HG03095 (cell line): ENCODE results near the gene GADD45GIP1.
"Not testable (repeated sequence)": the region's sequence is repeated elsewhere in the genome, so short reads cannot be mapped to it uniquely, and the experiment has no call there.

ENCODE experiments used
- ATAC-seq: cut with Tn5 transposase; IDR thresholded peaks from one replicate; pipeline ENCODE4 v1.9.1; 2021; ENCODE audit warnings: moderate library complexity; ENCODE audit not compliant: unreplicated experiment

GADD45GIP1 gene

GRCh38 chr19:12944104-12944674 is 12.8 kb downstream of the GADD45GIP1 start:
- ATAC-seq, result no peak

- no peak for ATAC-seq
Measured at GRCh38 chr19:12943437-12944044, 13.5 kb downstream of the GADD45GIP1 start.

- no peak for ATAC-seq
Measured at GRCh38 chr19:12940897-12941296, 16.1 kb downstream of the GADD45GIP1 start.

GRCh38 chr19:12939975-12940423 is 17.0 kb downstream of the GADD45GIP1 start:
- ATAC-seq, result no peak

GRCh38 chr19:12938779-12939601 is 18.0 kb downstream of the GADD45GIP1 start:
- no peak for ATAC-seq

GRCh38 chr19:12937927-12938778 is 18.9 kb downstream of the GADD45GIP1 start, which contains the start of gene CALR:
Gene CALR (plus strand): TSS chr19:12938609. CDS start chr19:12938680, 71 bp downstream.
- peak; percentile 77 for ATAC-seq

- ATAC-seq, result no peak
Measured at GRCh38 chr19:12937093-12937926, 19.7 kb downstream of the GADD45GIP1 start.

- no peak for ATAC-seq
Measured at GRCh38 chr19:12936582-12936981, 20.4 kb downstream of the GADD45GIP1 start.

- no peak for ATAC-seq
Measured at GRCh38 chr19:12935071-12935470, 22.0 kb downstream of the GADD45GIP1 start.

GRCh38 chr19:12933287-12934072 is 23.5 kb downstream of the GADD45GIP1 start, which contains the start of gene FARSA:
Gene FARSA (minus strand): TSS chr19:12933711. CDS start chr19:12933696, 15 bp downstream.
- ATAC-seq, result no peak

GRCh38 chr19:12932392-12933286 is 24.4 kb downstream of the GADD45GIP1 start:
- ATAC-seq, result no peak

GRCh38 chr19:12930002-12930645 is 26.9 kb downstream of the GADD45GIP1 start:
- ATAC-seq, result no peak

- no peak for ATAC-seq
Measured at GRCh38 chr19:12924621-12925310, 32.3 kb downstream of the GADD45GIP1 start.

GRCh38 chr19:12922959-12923358 is 34.1 kb downstream of the GADD45GIP1 start:
- ATAC-seq, result no peak

GRCh38 chr19:12921047-12921446 is 36.0 kb downstream of the GADD45GIP1 start:
- ATAC-seq, result no peak

GRCh38 chr19:12918253-12918652 is 38.8 kb downstream of the GADD45GIP1 start:
- ATAC-seq, result no peak

- ATAC-seq, result not testable (repeated sequence)
Measured at GRCh38 chr19:12915860-12916259, 41.2 kb downstream of the GADD45GIP1 start.
